Measurements from ENCODE around the gene ALS2CL. TPM values are rescaled to one million over a fixed set of nuclear protein-coding genes. Genes with fewer than 3 reads are reported as not detected.

The ALS2CL gene
- total RNA-seq, 2 experiments from 2014 or later: 3.2 to 3.3 TPM

- CTCF ChIA-PET: interaction anchor here (0.7 to 1.3 kb wide), 4 partner anchors 10 to 180 kb away, joined by 3 read pairs; partner anchors contain the start of gene ALS2CL
- POLR2A ChIA-PET: no interaction called here
- DNase-seq: no peak
Observed at GRCh38 chr3:46714728-46715506, 21.4 kb upstream of the ALS2CL start.

GRCh38 chr3:46713898-46714552 lies 20.5 kb upstream of the ALS2CL start:
- Mint-ChIP-seq H3K27me3 (peaks cover 5% of the 10 kb centered on the region), H3K27ac (no peak overlapping the region), H3K4me3 (no peak overlapping the region), H3K9me3 (ENCODE audit: low read depth) (no peaks in the 10 kb centered on the region), H3K36me3 (ENCODE audit: low read depth) (no peaks in the 10 kb centered on the region), H3K4me1 (no peaks in the 10 kb centered on the region)
- ATAC-seq (peak; percentile 78), DNase-seq (peak; percentile 58)
- ChIA-PET POLR2A (no interaction called here), CTCF (interaction anchor here (0.7 to 1.0 kb wide), 2 partner anchors 10 to 11 kb away, joined by 3 read pairs; no protein-coding TSS in a partner anchor)
- intact Hi-C loops (cut with DNase I, micrococcal nuclease): no loop called here

More at GRCh38 chr3:46714728-46715506, 21.4 kb upstream of the ALS2CL start:
- no peak for ATAC-seq
- H3K27ac Mint-ChIP-seq: no peak overlapping the region
- intact Hi-C loops (cut with DNase I, micrococcal nuclease): no loop called here
- no peaks in the 10 kb centered on the region for H3K9me3 Mint-ChIP-seq (ENCODE audit: low read depth)
- no peaks in the 10 kb centered on the region for H3K4me1 Mint-ChIP-seq
- H3K27me3 Mint-ChIP-seq: peaks cover 7% of the 10 kb centered on the region
- no peaks in the 10 kb centered on the region for H3K36me3 Mint-ChIP-seq (ENCODE audit: low read depth)
- H3K4me3 Mint-ChIP-seq: no peak overlapping the region

GRCh38 chr3:46713050-46713897 lies 19.8 kb upstream of the ALS2CL start:
- Mint-ChIP-seq H3K4me3 (no peak overlapping the region), H3K27ac (no peak overlapping the region), H3K36me3 (ENCODE audit: low read depth) (no peaks in the 10 kb centered on the region), H3K27me3 (peaks cover under 1% of the 10 kb centered on the region), H3K9me3 (ENCODE audit: low read depth) (no peaks in the 10 kb centered on the region), H3K4me1 (no peaks in the 10 kb centered on the region)
- DNase-seq: peak; percentile 2
- ATAC-seq: no peak
- CTCF ChIA-PET: no interaction called here
- intact Hi-C loops (cut with DNase I, micrococcal nuclease): no loop called here
- POLR2A ChIA-PET: no interaction called here

DNA sequence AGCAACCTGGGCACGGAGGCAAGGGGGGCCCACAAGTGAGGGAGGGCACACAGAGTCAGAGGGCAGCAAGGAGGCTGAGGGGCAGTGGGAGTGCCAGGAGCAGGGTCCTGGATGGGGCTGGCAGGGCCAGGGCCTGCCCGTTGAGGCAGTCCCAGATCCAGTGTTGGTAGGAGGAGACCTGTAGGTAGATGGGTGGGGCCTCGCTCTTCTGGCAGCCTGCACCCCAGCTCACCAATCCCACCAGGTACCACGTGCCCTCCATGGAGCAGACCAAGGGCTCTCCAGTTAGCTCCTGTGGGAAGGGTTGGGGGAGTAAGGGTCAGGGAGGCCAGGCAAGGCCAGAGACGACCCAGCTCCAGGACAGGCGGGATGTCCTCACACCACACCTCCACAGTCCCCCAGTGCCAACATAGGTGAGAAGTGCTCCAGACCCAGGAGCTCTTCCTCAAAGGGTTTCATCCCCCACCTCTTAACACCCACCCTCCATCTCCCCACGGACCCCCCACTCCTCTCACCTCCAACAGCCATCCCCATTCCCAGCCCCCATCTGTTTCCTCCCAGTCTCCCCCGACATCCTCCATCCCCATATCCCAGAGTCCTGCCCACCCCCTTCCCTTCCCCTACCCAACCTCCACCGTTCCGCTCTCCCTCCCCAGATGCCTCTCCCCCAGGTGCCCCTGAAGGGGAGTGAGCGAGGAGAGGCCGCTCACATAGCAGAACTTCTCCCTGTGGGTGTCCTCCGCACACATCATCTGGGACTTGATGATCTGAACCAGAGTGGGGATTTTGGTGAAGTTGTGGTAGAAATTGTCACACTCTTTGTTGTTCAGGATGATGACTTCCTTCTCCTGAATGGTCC lies 18.9 kb upstream of the ALS2CL start:
- Mint-ChIP-seq H3K4me1 (no peaks in the 10 kb centered on the region), H3K4me3 (no peak overlapping the region), H3K27ac (no peak overlapping the region), H3K27me3 (no peaks in the 10 kb centered on the region), H3K36me3 (ENCODE audit: low read depth) (no peaks in the 10 kb centered on the region), H3K9me3 (ENCODE audit: low read depth) (no peaks in the 10 kb centered on the region)
- DNase-seq: peak; percentile 2
- CTCF ChIA-PET: no interaction called here
- intact Hi-C loops (cut with DNase I, micrococcal nuclease): no loop called here
- no peak for ATAC-seq
- POLR2A ChIA-PET: no interaction called here

DNA sequence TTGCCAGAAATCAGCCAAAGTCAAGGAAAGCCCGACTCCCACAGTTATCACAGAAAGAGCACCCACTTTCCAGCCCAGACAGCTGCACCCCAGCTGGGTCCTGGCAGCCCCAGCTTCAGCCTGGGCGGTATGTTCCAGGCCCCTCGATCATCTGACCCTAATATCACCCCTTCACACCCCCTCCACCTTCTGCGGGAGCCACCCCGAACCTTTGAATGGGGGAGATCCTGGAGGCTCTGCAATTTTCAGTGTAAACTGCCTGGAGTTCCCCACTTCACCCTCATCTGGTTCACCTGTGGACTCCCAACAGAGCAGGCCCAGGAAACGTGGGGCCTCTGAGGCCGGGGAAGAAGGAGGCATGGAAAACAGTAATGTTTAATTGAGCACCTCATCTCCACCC lies 18.3 kb upstream of the ALS2CL start:
- H3K36me3 Mint-ChIP-seq (ENCODE audit: low read depth): no peaks in the 10 kb centered on the region
- H3K27ac Mint-ChIP-seq: no peak overlapping the region

DNA sequence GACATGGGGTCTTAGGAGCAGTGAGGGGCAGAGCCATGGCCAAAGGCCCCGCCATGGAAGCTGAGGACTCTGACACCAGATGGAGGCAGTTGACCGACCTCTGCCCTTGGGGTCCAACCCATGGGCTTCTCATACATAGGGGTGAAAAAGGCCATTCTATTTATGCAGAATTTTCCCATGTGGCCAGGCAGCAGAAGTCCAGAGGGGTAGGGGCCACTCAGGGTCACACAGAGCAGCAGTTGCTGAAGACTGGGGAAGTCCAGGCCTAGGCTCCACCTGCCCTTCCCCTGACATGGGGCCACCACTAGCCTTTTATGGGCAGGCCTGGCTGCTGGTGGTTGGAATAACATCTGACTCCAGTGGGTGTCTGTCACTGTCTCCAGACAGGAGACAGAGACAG lies 17.8 kb upstream of the ALS2CL start:
- intact Hi-C loops (cut with DNase I, micrococcal nuclease): no loop called here
- H3K36me3 Mint-ChIP-seq (ENCODE audit: low read depth): no peaks in the 10 kb centered on the region
- DNase-seq (peak; percentile 2), ATAC-seq (no peak)
- H3K4me1 Mint-ChIP-seq: no peaks in the 10 kb centered on the region
- no peak overlapping the region for H3K27ac Mint-ChIP-seq
- no peaks in the 10 kb centered on the region for H3K27me3 Mint-ChIP-seq
- no peak overlapping the region for H3K4me3 Mint-ChIP-seq
- H3K9me3 Mint-ChIP-seq (ENCODE audit: low read depth): no peaks in the 10 kb centered on the region
- ChIA-PET POLR2A (no interaction called here), CTCF (no interaction called here)

More for the DNA sequence above, 18.3 kb upstream of the ALS2CL start:
- ChIA-PET POLR2A (no interaction called here), CTCF (no interaction called here)
- Mint-ChIP-seq H3K9me3 (ENCODE audit: low read depth) (no peaks in the 10 kb centered on the region), H3K4me3 (no peak overlapping the region), H3K27me3 (no peaks in the 10 kb centered on the region), H3K4me1 (no peaks in the 10 kb centered on the region)
- ATAC-seq (no peak), DNase-seq (peak; percentile 0)
- intact Hi-C loops (cut with DNase I, micrococcal nuclease): no loop called here

- DNase-seq: peak; percentile 2
- Mint-ChIP-seq H3K4me1 (no peaks in the 10 kb centered on the region), H3K9me3 (ENCODE audit: low read depth) (no peaks in the 10 kb centered on the region), H3K4me3 (no peak overlapping the region), H3K27ac (no peak overlapping the region), H3K36me3 (ENCODE audit: low read depth) (no peaks in the 10 kb centered on the region), H3K27me3 (no peaks in the 10 kb centered on the region)
- ChIA-PET CTCF (interaction anchor here (0.8 to 1.0 kb wide), 2 partner anchors 16 to 184 kb away, joined by 3 read pairs; no protein-coding TSS in a partner anchor), POLR2A (no interaction called here)
- ATAC-seq: no peak
- intact Hi-C loops (cut with DNase I, micrococcal nuclease): no loop called here
Observed at GRCh38 chr3:46710671-46711295, 17.3 kb upstream of the ALS2CL start.

- ATAC-seq (no peak), DNase-seq (peak; percentile 2)
- CTCF ChIA-PET: interaction anchor here (0.8 to 1.0 kb wide), 3 partner anchors 14 to 185 kb away, joined by 3 read pairs; no protein-coding TSS in a partner anchor
- Mint-ChIP-seq H3K36me3 (ENCODE audit: low read depth) (no peaks in the 10 kb centered on the region), H3K4me3 (no peak overlapping the region), H3K9me3 (ENCODE audit: low read depth) (no peaks in the 10 kb centered on the region), H3K4me1 (no peaks in the 10 kb centered on the region), H3K27me3 (no peaks in the 10 kb centered on the region), H3K27ac (no peak overlapping the region)
- intact Hi-C loops (cut with DNase I, micrococcal nuclease): no loop called here
- POLR2A ChIA-PET: no interaction called here
Observed at GRCh38 chr3:46710229-46710628, 16.8 kb upstream of the ALS2CL start.

- CTCF ChIA-PET: interaction anchor here (0.9 to 1.0 kb wide), 3 partner anchors 13 to 204 kb away, joined by 3 to 4 read pairs (median 3); no protein-coding TSS in a partner anchor
- ATAC-seq: no peak
- Mint-ChIP-seq H3K36me3 (ENCODE audit: low read depth) (no peaks in the 10 kb centered on the region), H3K27me3 (no peaks in the 10 kb centered on the region), H3K4me3 (no peak overlapping the region), H3K9me3 (ENCODE audit: low read depth) (no peaks in the 10 kb centered on the region), H3K4me1 (no peaks in the 10 kb centered on the region), H3K27ac (no peak overlapping the region)
- no peak for DNase-seq
- intact Hi-C loops (cut with DNase I, micrococcal nuclease): loop anchor here in 1 of 2 experiments (10.0 kb wide), 1 partner anchor 135 kb away; no protein-coding TSS in a partner anchor
- POLR2A ChIA-PET: no interaction called here
Observed at GRCh38 chr3:46709721-46710120, 16.2 kb upstream of the ALS2CL start.

GRCh38 chr3:46709157-46709654 lies 15.7 kb upstream of the ALS2CL start:
- ATAC-seq (no peak), DNase-seq (peak; percentile 2)
- CTCF ChIA-PET: interaction anchor here (0.6 to 3.4 kb wide), 5 partner anchors 13 to 898 kb away, joined by 3 to 13 read pairs (median 4); no protein-coding TSS in a partner anchor
- intact Hi-C loops (cut with DNase I, micrococcal nuclease): loop anchor here in 1 of 2 experiments (10.0 kb wide), 1 partner anchor 136 kb away; no protein-coding TSS in a partner anchor
- Mint-ChIP-seq H3K27ac (no peak overlapping the region), H3K36me3 (ENCODE audit: low read depth) (no peaks in the 10 kb centered on the region), H3K27me3 (no peaks in the 10 kb centered on the region), H3K4me1 (no peaks in the 10 kb centered on the region), H3K9me3 (ENCODE audit: low read depth) (no peaks in the 10 kb centered on the region), H3K4me3 (no peak overlapping the region)
- POLR2A ChIA-PET: no interaction called here
